GM12872 (cell line): ENCODE measurements around the gene USP17L5.
"Not testable (repeated sequence)": the region's sequence is repeated elsewhere in the genome, so short reads cannot be mapped to it uniquely, and the experiment has no call there.

ENCODE experiments used
- TF ChIP-seq, protein P1 (sequence below): IDR thresholded peaks from 3 replicates; pipeline ENCODE4 v1.5.1; 2011; ENCODE audit warnings: low read depth, mild to moderate bottlenecking, low read length, moderate library complexity; ENCODE audit not compliant: insufficient read depth

Gene USP17L5, protein sequence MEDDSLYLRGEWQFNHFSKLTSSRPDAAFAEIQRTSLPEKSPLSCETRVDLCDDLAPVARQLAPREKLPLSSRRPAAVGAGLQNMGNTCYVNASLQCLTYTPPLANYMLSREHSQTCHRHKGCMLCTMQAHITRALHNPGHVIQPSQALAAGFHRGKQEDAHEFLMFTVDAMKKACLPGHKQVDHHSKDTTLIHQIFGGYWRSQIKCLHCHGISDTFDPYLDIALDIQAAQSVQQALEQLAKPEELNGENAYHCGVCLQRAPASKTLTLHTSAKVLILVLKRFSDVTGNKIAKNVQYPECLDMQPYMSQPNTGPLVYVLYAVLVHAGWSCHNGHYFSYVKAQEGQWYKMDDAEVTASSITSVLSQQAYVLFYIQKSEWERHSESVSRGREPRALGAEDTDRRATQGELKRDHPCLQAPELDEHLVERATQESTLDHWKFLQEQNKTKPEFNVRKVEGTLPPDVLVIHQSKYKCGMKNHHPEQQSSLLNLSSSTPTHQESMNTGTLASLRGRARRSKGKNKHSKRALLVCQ

DNA sequence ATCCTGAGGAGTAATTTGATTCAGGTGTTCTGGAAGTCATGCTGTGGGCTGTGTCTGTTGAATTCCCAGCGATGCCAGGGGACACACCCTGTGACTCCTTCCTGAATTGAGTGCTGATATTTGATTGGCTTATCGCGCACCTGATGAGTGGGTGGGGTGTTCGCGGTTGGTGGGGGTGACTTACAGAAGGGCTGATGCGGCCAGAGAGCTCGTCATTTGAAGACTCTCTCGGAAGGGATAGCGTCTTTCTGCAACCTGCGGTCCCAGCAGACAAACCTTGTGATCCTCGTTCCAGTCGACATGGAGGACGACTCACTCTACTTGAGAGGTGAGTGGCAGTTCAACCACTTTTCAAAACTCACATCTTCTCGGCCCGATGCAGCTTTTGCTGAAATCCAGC is at the start of gene USP17L5:
Gene USP17L5 (plus strand): TSS at position 301 of the 400 bp plus-strand sequence. CDS start 0 bp downstream, at position 301.
- TF ChIP-seq, protein P1, sequence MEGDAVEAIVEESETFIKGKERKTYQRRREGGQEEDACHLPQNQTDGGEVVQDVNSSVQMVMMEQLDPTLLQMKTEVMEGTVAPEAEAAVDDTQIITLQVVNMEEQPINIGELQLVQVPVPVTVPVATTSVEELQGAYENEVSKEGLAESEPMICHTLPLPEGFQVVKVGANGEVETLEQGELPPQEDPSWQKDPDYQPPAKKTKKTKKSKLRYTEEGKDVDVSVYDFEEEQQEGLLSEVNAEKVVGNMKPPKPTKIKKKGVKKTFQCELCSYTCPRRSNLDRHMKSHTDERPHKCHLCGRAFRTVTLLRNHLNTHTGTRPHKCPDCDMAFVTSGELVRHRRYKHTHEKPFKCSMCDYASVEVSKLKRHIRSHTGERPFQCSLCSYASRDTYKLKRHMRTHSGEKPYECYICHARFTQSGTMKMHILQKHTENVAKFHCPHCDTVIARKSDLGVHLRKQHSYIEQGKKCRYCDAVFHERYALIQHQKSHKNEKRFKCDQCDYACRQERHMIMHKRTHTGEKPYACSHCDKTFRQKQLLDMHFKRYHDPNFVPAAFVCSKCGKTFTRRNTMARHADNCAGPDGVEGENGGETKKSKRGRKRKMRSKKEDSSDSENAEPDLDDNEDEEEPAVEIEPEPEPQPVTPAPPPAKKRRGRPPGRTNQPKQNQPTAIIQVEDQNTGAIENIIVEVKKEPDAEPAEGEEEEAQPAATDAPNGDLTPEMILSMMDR = not testable (repeated sequence)

DNA sequence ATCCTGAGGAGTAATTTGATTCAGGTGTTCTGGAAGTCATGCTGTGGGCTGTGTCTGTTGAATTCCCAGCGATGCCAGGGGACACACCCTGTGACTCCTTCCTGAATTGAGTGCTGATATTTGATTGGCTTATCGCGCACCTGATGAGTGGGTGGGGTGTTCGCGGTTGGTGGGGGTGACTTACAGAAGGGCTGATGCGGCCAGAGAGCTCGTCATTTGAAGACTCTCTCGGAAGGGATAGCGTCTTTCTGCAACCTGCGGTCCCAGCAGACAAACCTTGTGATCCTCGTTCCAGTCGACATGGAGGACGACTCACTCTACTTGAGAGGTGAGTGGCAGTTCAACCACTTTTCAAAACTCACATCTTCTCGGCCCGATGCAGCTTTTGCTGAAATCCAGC is 14.3 kb upstream of the USP17L5 start, which contains the start of gene USP17L24:
Gene USP17L24 (plus strand): TSS at position 301 of the 400 bp plus-strand sequence. CDS start 0 bp downstream, at position 301.
- TF ChIP-seq, protein P1 = not testable (repeated sequence)

DNA sequence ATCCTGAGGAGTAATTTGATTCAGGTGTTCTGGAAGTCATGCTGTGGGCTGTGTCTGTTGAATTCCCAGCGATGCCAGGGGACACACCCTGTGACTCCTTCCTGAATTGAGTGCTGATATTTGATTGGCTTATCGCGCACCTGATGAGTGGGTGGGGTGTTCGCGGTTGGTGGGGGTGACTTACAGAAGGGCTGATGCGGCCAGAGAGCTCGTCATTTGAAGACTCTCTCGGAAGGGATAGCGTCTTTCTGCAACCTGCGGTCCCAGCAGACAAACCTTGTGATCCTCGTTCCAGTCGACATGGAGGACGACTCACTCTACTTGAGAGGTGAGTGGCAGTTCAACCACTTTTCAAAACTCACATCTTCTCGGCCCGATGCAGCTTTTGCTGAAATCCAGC is 9.6 kb upstream of the USP17L5 start, which contains the start of gene USP17L25:
Gene USP17L25 (plus strand): TSS at position 301 of the 400 bp plus-strand sequence. CDS start 0 bp downstream, at position 301.
- TF ChIP-seq, protein P1 = not testable (repeated sequence)

DNA sequence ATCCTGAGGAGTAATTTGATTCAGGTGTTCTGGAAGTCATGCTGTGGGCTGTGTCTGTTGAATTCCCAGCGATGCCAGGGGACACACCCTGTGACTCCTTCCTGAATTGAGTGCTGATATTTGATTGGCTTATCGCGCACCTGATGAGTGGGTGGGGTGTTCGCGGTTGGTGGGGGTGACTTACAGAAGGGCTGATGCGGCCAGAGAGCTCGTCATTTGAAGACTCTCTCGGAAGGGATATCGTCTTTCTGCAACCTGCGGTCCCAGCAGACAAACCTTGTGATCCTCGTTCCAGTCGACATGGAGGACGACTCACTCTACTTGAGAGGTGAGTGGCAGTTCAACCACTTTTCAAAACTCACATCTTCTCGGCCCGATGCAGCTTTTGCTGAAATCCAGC is 4.8 kb upstream of the USP17L5 start, which contains the start of gene USP17L26:
Gene USP17L26 (plus strand): TSS at position 301 of the 400 bp plus-strand sequence. CDS start 0 bp downstream, at position 301.
- TF ChIP-seq, protein P1 = not testable (repeated sequence)

DNA sequence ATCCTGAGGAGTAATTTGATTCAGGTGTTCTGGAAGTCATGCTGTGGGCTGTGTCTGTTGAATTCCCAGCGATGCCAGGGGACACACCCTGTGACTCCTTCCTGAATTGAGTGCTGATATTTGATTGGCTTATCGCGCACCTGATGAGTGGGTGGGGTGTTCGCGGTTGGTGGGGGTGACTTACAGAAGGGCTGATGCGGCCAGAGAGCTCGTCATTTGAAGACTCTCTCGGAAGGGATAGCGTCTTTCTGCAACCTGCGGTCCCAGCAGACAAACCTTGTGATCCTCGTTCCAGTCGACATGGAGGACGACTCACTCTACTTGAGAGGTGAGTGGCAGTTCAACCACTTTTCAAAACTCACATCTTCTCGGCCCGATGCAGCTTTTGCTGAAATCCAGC is 4.6 kb downstream of the USP17L5 start, which contains the start of gene USP17L27:
Gene USP17L27 (plus strand): TSS at position 301 of the 400 bp plus-strand sequence. CDS start 0 bp downstream, at position 301.
- TF ChIP-seq, protein P1 = not testable (repeated sequence)

DNA sequence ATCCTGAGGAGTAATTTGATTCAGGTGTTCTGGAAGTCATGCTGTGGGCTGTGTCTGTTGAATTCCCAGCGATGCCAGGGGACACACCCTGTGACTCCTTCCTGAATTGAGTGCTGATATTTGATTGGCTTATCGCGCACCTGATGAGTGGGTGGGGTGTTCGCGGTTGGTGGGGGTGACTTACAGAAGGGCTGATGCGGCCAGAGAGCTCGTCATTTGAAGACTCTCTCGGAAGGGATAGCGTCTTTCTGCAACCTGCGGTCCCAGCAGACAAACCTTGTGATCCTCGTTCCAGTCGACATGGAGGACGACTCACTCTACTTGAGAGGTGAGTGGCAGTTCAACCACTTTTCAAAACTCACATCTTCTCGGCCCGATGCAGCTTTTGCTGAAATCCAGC is 9.4 kb downstream of the USP17L5 start, which contains the start of gene USP17L28:
Gene USP17L28 (plus strand): TSS at position 301 of the 400 bp plus-strand sequence. CDS start 0 bp downstream, at position 301.
- TF ChIP-seq, protein P1 = not testable (repeated sequence)

DNA sequence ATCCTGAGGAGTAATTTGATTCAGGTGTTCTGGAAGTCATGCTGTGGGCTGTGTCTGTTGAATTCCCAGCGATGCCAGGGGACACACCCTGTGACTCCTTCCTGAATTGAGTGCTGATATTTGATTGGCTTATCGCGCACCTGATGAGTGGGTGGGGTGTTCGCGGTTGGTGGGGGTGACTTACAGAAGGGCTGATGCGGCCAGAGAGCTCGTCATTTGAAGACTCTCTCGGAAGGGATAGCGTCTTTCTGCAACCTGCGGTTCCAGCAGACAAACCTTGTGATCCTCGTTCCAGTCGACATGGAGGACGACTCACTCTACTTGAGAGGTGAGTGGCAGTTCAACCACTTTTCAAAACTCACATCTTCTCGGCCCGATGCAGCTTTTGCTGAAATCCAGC is 14.1 kb downstream of the USP17L5 start, which contains the start of gene USP17L29:
Gene USP17L29 (plus strand): TSS at position 301 of the 400 bp plus-strand sequence. CDS start 0 bp downstream, at position 301.
- TF ChIP-seq, protein P1 = not testable (repeated sequence)
